ENCODE measurements around the gene HSPB2.

HSPB2 gene

GRCh38 chr11:111936040-111936540 is 23.6 kb downstream of the HSPB2 start:
- DNase-seq (ENCODE audit: insufficient read length, low spot score) (no peak), FAIRE-seq (no peak)

GRCh38 chr11:111937461-111937769 is 24.9 kb downstream of the HSPB2 start:
- FAIRE-seq: no peak
- DNase-seq (ENCODE audit: insufficient read length, low spot score): no peak

- no peak for FAIRE-seq
- no peak for DNase-seq (ENCODE audit: insufficient read length, low spot score)
Measured at GRCh38 chr11:111937844-111938243, 25.3 kb downstream of the HSPB2 start.

- DNase-seq (ENCODE audit: insufficient read length, low spot score) (no peak), FAIRE-seq (no peak)
Measured at GRCh38 chr11:111938687-111939160, 26.2 kb downstream of the HSPB2 start.

- FAIRE-seq (peak; percentile 28), DNase-seq (ENCODE audit: insufficient read length, low spot score) (no peak)
Measured at GRCh38 chr11:111939836-111940604, 27.5 kb downstream of the HSPB2 start.

- DNase-seq (ENCODE audit: insufficient read length, low spot score) (no peak), FAIRE-seq (no peak)
Measured at GRCh38 chr11:111941963-111942362, 29.4 kb downstream of the HSPB2 start.

- peak; percentile 74 for FAIRE-seq
Measured at GRCh38 chr11:111942829-111943228, 30.3 kb downstream of the HSPB2 start.

GRCh38 chr11:111944139-111944538 is 31.6 kb downstream of the HSPB2 start:
- FAIRE-seq: no peak
- DNase-seq (ENCODE audit: insufficient read length, low spot score): no peak

More at GRCh38 chr11:111942829-111943228, 30.3 kb downstream of the HSPB2 start:
- DNase-seq (ENCODE audit: insufficient read length, low spot score): no peak

- FAIRE-seq (peak; percentile 4), DNase-seq (ENCODE audit: insufficient read length, low spot score) (no peak)
Measured at GRCh38 chr11:111944651-111945051, 32.1 kb downstream of the HSPB2 start.

GRCh38 chr11:111945198-111945597 is 32.7 kb downstream of the HSPB2 start:
- FAIRE-seq (peak; percentile 58), DNase-seq (ENCODE audit: insufficient read length, low spot score) (no peak)

GRCh38 chr11:111946499-111946898 is 34.0 kb downstream of the HSPB2 start:
- DNase-seq (ENCODE audit: insufficient read length, low spot score) (no peak), FAIRE-seq (no peak)

GRCh38 chr11:111947143-111947542 is 34.6 kb downstream of the HSPB2 start:
- DNase-seq (ENCODE audit: insufficient read length, low spot score): no peak
- FAIRE-seq: no peak

GRCh38 chr11:111949519-111950426 is 37.2 kb downstream of the HSPB2 start:
- FAIRE-seq: peak; percentile 90
- DNase-seq (ENCODE audit: insufficient read length, low spot score): no peak

- DNase-seq (ENCODE audit: insufficient read length, low spot score) (no peak), FAIRE-seq (no peak)
Measured at GRCh38 chr11:111951565-111951964, 39.0 kb downstream of the HSPB2 start.

- DNase-seq (ENCODE audit: insufficient read length, low spot score) (no peak), FAIRE-seq (no peak)
Measured at GRCh38 chr11:111954154-111954553, 41.6 kb downstream of the HSPB2 start.

GRCh38 chr11:111957663-111958444 is 45.3 kb downstream of the HSPB2 start:
- FAIRE-seq (peak; percentile 33), DNase-seq (ENCODE audit: insufficient read length, low spot score) (no peak)

GRCh38 chr11:111960916-111961315 is 48.4 kb downstream of the HSPB2 start:
- no peak for DNase-seq (ENCODE audit: insufficient read length, low spot score)
- no peak for FAIRE-seq

- peak; percentile 73 for FAIRE-seq
- DNase-seq (ENCODE audit: insufficient read length, low spot score): no peak
Measured at GRCh38 chr11:111961389-111962300, 49.1 kb downstream of the HSPB2 start.

All from HTR-8/SVneo (cell line).